MM.1S (cell line): Measurements from ENCODE around the gene TET1.
"Not testable (repeated sequence)": the region's sequence is repeated elsewhere in the genome, so short reads cannot be mapped to it uniquely, and the experiment has no call there.

Experiments used
- DNase-seq: peaks from one replicate; pipeline ENCODE4 v3.0.0-alpha.2; 2015
- H2AFZ ChIP-seq: fragments of 300-600 bp; sonication (generic); 2 replicates; pipeline ENCODE4 v1.6.0; 2016; ENCODE audit warnings: antibody characterized with exemption, low read length
- H3F3A ChIP-seq: fragments of 300-600 bp; sonication (generic); 2 replicates; pipeline ENCODE4 v1.6.1; 2016; ENCODE audit warnings: mild to moderate bottlenecking, antibody characterized with exemption, low read length, moderate library complexity, mixed read lengths; ENCODE audit not compliant: insufficient read depth
- H3K27ac ChIP-seq: fragments of 300-600 bp; sonication (generic); 2 replicates; pipeline ENCODE4 v1.5.1; 2016; ENCODE audit warnings: mild to moderate bottlenecking, low read length
- H3K27me3 ChIP-seq: fragments of 300-600 bp; sonication (generic); replicated peaks from 2 replicates; pipeline ENCODE4 v1.6.0; 2016; ENCODE audit warnings: low read length; ENCODE audit not compliant: insufficient read depth
- H3K36me3 ChIP-seq: fragments of 300-600 bp; sonication (generic); replicated peaks from 2 replicates; pipeline ENCODE4 v1.6.1; 2016; ENCODE audit warnings: mild to moderate bottlenecking, low read length, mixed read lengths; ENCODE audit not compliant: insufficient read depth
- H3K4me1 ChIP-seq: fragments of 300-600 bp; sonication (generic); 2 replicates; pipeline ENCODE4 v1.6.1; 2016; ENCODE audit warnings: low read length, mixed read lengths
- H3K4me2 ChIP-seq: fragments of 300-600 bp; sonication (generic); 2 replicates; pipeline ENCODE4 v1.6.0; 2016; ENCODE audit warnings: low read depth, low read length
- H3K4me3 ChIP-seq: fragments of 300-600 bp; sonication (generic); 2 replicates; pipeline ENCODE4 v1.5.1; 2016; ENCODE audit warnings: low read length, mixed read lengths
- H3K79me2 ChIP-seq: fragments of 300-600 bp; sonication (generic); 2 replicates; pipeline ENCODE4 v1.6.1; 2016; ENCODE audit warnings: mixed run types, low read length, mixed read lengths
- H3K9ac ChIP-seq: fragments of 300-600 bp; sonication (generic); 2 replicates; pipeline ENCODE4 v1.6.1; 2016; ENCODE audit warnings: low read length, mixed read lengths
- H3K9me2 ChIP-seq: fragments of 300-600 bp; sonication (generic); replicated peaks from 2 replicates; pipeline ENCODE4 v1.6.1; 2016; ENCODE audit warnings: mild to moderate bottlenecking, low read length, mixed read lengths; ENCODE audit not compliant: insufficient read depth
- H3K9me3 ChIP-seq: fragments of 300-600 bp; sonication (generic); replicated peaks from 2 replicates; pipeline ENCODE4 v1.6.1; 2016; ENCODE audit warnings: mild to moderate bottlenecking, low read length, mixed read lengths; ENCODE audit not compliant: insufficient read depth
- H4K20me1 ChIP-seq: fragments of 300-600 bp; sonication (generic); 2 replicates; pipeline ENCODE4 v1.6.1; 2016; ENCODE audit warnings: mild to moderate bottlenecking, low read length, moderate library complexity, mixed read lengths; ENCODE audit not compliant: insufficient read depth
- CTCF ChIP-seq: fragments of 300-600 bp; sonication (generic); IDR thresholded peaks from 2 replicates; pipeline ENCODE4 v1.5.1; 2016; ENCODE audit warnings: antibody characterized with exemption, low read length, mixed read lengths
- EZH2 ChIP-seq: fragments of 300-600 bp; sonication (generic); optimal IDR thresholded peaks from 2 replicates; pipeline ENCODE3; 2017; ENCODE audit warnings: low read depth, mild to moderate bottlenecking, antibody characterized with exemption, low read length, mixed read lengths
- EZH2phosphoT487 ChIP-seq: fragments of 300-600 bp; sonication (generic); IDR thresholded peaks from 2 replicates; pipeline ENCODE4 v1.6.1; 2018; ENCODE audit warnings: antibody characterized with exemption, low read length

Gene TET1

GRCh38 chr10:68576118-68576517 lies 16.0 kb downstream of the TET1 start:
- Histone ChIP-seq H4K20me1 (no peaks in the 10 kb centered on the region), H3K4me2 (no peak overlapping the region), H3K9me3 (no peaks in the 10 kb centered on the region), H3K79me2 (peaks cover 22% of the 10 kb centered on the region), H3K9me2 (no peaks in the 10 kb centered on the region), H3K4me3 (no peak overlapping the region), H3F3A (0 out of 2 replicates have a peak, but pooled peaks cover 8% of the 10 kb centered on the region), H3K9ac (no peak overlapping the region), H3K36me3 (peaks cover 8% of the 10 kb centered on the region; the same call in 1 of the 2 replicates), H3K27ac (no peak overlapping the region), H3K27me3 (no peaks in the 10 kb centered on the region), H3K4me1 (no peaks in the 10 kb centered on the region), H2AFZ (no peak overlapping the region)
- TF ChIP-seq EZH2phosphoT487 (no peak), EZH2 (no peak), CTCF (no peak)
- no peak for DNase-seq

- no peaks in the 10 kb centered on the region for H3K27me3 ChIP-seq
- no peaks in the 10 kb centered on the region for H3K9me2 ChIP-seq
- no peaks in the 10 kb centered on the region for H3K9me3 ChIP-seq
- H3K36me3 ChIP-seq = no peaks in the 10 kb centered on the region; the same call in 1 of the 2 replicates
- no peak overlapping the region for H3K9ac ChIP-seq
- no peaks in the 10 kb centered on the region for H4K20me1 ChIP-seq
- H2AFZ ChIP-seq = no peak overlapping the region
- no peak overlapping the region for H3K27ac ChIP-seq
- no peak for DNase-seq
- no peak for TF ChIP-seq EZH2phosphoT487
- TF ChIP-seq EZH2 = no peak
- no peak for TF ChIP-seq CTCF
- H3K4me2 ChIP-seq = no peak overlapping the region
- H3K4me3 ChIP-seq = no peak overlapping the region
- H3F3A ChIP-seq = 0 out of 2 replicates have a peak, but pooled peaks cover 8% of the 10 kb centered on the region
- no peaks in the 10 kb centered on the region for H3K4me1 ChIP-seq
- H3K79me2 ChIP-seq = peaks cover 9% of the 10 kb centered on the region; the same call in 1 of the 2 replicates
Measured at GRCh38 chr10:68578974-68579373, 18.8 kb downstream of the TET1 start.

- not testable (repeated sequence) for H3F3A ChIP-seq, H3K4me3 ChIP-seq, DNase-seq, H3K27me3 ChIP-seq, H3K4me2 ChIP-seq, H2AFZ ChIP-seq, H3K9me2 ChIP-seq, H3K9me3 ChIP-seq, H4K20me1 ChIP-seq, H3K36me3 ChIP-seq, H3K4me1 ChIP-seq, H3K79me2 ChIP-seq, H3K27ac ChIP-seq, H3K9ac ChIP-seq
Measured at GRCh38 chr10:68584187-68584586, 24.1 kb downstream of the TET1 start.

GRCh38 chr10:68586606-68587305 lies 26.6 kb downstream of the TET1 start:
- H3K4me3 ChIP-seq = no peak overlapping the region
- no peak overlapping the region for H3K9ac ChIP-seq
- 0 out of 2 replicates have a peak, but pooled peaks cover 3% of the 10 kb centered on the region for H3K4me1 ChIP-seq
- peaks cover 4% of the 10 kb centered on the region; the same call in 1 of the 2 replicates for H3K79me2 ChIP-seq
- H4K20me1 ChIP-seq = no peaks in the 10 kb centered on the region
- H3K4me2 ChIP-seq = no peak overlapping the region
- H3K9me3 ChIP-seq = no peaks in the 10 kb centered on the region
- H2AFZ ChIP-seq = no peak overlapping the region
- H3K9me2 ChIP-seq = no peaks in the 10 kb centered on the region
- H3K36me3 ChIP-seq = no peaks in the 10 kb centered on the region; the same call in 1 of the 2 replicates
- no peaks in the 10 kb centered on the region for H3F3A ChIP-seq
- no peak overlapping the region for H3K27ac ChIP-seq
- no peak for TF ChIP-seq EZH2
- TF ChIP-seq CTCF = no peak
- TF ChIP-seq EZH2phosphoT487 = no peak
- H3K27me3 ChIP-seq = no peaks in the 10 kb centered on the region
- DNase-seq = no peak
